Bronchial epithelial cell (primary cell): ENCODE data around the gene PITRM1. TPM values are rescaled to one million over a fixed set of nuclear protein-coding genes. Genes with fewer than 3 reads are reported as not detected.

ENCODE experiments used
- DNase-seq: peaks from one replicate; pipeline ENCODE4 v3.0.0-alpha.2; 2010; ENCODE audit warnings: low read depth
- FAIRE-seq: peaks from 2 replicates; lab custom pipeline; 2011; peaks lifted over from hg19 to GRCh38; lab: Jason Lieb, UNC
- H3K27me3 ChIP-seq: 2 replicates; pipeline ENCODE4 v1.5.1; 2011; ENCODE audit warnings: low read length; ENCODE audit not compliant: control insufficient read depth, insufficient read depth
- H3K36me3 ChIP-seq: 2 replicates; pipeline ENCODE4 v1.5.1; 2011; ENCODE audit warnings: low read length; ENCODE audit not compliant: control insufficient read depth, insufficient read depth
- H3K4me3 ChIP-seq: 2 replicates; pipeline ENCODE4 v1.5.1; 2011; ENCODE audit warnings: mild to moderate bottlenecking, low read depth, low read length, control low read depth
- total RNA-seq: library from RNA; depleted of rRNA; stranded (reverse); fragments of >200 nt; gene quantifications from 2 replicates; pipeline ENCODE4 v1.2.1, GENCODE V29; 2014
- TF ChIP-seq, protein P1 (sequence below): IDR thresholded peaks from 2 replicates; pipeline ENCODE4 v1.5.1; 2011; ENCODE audit warnings: mild to moderate bottlenecking, moderate library complexity, low read length, control low read depth, inconsistent platforms; ENCODE audit not compliant: insufficient read depth, severe bottlenecking

The PITRM1 gene
- total RNA-seq, 1 donor from 2014 or later, result 39.2 TPM

DNA sequence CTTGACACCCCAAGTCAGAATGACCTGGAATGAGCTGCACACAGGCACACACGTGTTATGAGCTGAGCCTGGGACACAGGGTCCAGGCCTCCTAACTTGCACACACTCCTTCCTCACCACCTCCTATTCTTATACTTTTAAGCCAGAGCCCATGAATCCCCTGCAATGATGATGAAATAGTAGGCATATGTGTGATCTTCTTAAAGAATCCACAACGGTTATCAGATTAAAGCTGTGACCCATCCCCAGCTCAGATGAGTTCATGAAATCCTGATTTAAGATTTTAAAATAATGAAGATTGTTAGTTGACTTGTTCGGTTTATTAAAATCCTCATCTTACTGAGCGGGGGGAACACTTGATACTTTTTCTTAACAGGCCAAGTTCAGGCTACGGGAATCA lies 38.6 kb downstream of the PITRM1 start:
- no peak for FAIRE-seq
- Histone ChIP-seq H3K36me3 (peaks cover 45% of the 10 kb centered on the region), H3K4me3 (no peak overlapping the region), H3K27me3 (no peaks in the 10 kb centered on the region)
- TF ChIP-seq, protein P1, sequence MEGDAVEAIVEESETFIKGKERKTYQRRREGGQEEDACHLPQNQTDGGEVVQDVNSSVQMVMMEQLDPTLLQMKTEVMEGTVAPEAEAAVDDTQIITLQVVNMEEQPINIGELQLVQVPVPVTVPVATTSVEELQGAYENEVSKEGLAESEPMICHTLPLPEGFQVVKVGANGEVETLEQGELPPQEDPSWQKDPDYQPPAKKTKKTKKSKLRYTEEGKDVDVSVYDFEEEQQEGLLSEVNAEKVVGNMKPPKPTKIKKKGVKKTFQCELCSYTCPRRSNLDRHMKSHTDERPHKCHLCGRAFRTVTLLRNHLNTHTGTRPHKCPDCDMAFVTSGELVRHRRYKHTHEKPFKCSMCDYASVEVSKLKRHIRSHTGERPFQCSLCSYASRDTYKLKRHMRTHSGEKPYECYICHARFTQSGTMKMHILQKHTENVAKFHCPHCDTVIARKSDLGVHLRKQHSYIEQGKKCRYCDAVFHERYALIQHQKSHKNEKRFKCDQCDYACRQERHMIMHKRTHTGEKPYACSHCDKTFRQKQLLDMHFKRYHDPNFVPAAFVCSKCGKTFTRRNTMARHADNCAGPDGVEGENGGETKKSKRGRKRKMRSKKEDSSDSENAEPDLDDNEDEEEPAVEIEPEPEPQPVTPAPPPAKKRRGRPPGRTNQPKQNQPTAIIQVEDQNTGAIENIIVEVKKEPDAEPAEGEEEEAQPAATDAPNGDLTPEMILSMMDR, result no peak
- DNase-seq, result no peak

DNA sequence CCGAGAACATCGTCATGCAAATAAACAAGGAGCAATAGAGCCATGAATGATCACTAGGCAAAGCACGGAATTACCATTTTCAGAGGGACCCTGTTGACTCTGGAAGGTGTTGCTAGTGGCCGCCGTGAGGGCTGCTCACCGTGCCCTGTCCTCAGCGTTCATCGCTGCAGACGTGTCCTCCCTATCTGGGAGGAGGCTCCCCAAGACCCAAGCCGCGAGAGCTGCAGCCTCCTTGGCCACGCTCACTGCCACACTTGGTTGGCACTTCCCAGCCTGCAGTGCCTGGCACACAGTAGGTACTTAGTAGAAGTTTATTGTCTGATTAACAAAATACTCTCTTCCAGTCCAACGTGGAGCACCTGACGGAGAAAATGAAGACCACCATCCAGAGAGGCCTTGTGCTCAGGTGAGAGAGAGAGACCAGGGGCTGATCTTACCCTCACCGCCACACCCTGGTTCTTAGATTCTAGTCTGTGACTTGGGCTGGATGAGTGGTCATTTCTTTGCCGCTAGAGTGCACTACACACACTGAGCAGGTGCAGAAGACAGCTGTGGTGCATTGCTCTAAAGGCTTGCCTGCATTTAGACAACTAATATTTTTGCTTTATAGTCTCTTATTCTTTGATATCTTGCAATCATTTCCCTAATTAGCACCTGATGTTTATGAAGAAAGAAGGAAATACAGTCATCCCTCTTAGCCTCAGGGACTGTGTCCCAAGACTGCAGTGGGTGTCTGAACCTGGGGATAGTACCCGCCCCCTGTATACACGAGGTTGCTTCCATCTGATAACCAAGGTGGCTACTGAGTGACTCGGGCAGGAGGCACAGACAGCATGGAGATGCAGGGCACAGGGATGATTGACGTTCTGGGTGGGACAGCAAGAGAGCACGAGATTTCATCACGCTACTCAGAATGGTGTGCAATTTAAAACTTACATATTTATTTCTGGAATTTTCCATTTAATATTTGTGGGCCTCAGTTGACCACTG lies 40.3 kb downstream of the PITRM1 start:
- DNase-seq (peak; percentile 53), FAIRE-seq (no peak)
- TF ChIP-seq, protein P1, result no peak
- Histone ChIP-seq H3K27me3 (no peaks in the 10 kb centered on the region), H3K36me3 (peaks cover 41% of the 10 kb centered on the region), H3K4me3 (no peak overlapping the region)

DNA sequence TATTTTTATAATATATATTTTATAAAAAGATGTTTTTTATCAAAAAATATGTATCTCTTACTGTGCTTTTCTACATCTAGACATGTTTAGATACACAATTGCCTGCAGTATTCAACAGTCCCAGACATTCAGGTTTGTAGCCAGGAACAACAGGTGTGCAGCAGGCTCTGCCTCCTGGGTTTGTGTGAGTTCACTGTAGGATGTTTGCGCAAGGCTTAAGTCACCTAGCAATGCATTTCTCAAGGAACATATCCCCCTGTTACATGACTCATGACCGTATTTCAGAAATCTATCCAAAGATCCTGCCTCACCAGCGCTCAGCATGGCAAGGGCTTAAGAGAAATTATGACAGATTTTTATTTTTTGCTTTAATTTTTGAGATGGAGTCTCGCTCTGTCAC lies 41.5 kb downstream of the PITRM1 start:
- peak; percentile 89 for FAIRE-seq
- Histone ChIP-seq H3K4me3 (no peak overlapping the region), H3K36me3 (peaks cover 42% of the 10 kb centered on the region), H3K27me3 (no peaks in the 10 kb centered on the region)
- peak; percentile 94 for DNase-seq
- TF ChIP-seq, protein P1, result peak; percentile 0

DNA sequence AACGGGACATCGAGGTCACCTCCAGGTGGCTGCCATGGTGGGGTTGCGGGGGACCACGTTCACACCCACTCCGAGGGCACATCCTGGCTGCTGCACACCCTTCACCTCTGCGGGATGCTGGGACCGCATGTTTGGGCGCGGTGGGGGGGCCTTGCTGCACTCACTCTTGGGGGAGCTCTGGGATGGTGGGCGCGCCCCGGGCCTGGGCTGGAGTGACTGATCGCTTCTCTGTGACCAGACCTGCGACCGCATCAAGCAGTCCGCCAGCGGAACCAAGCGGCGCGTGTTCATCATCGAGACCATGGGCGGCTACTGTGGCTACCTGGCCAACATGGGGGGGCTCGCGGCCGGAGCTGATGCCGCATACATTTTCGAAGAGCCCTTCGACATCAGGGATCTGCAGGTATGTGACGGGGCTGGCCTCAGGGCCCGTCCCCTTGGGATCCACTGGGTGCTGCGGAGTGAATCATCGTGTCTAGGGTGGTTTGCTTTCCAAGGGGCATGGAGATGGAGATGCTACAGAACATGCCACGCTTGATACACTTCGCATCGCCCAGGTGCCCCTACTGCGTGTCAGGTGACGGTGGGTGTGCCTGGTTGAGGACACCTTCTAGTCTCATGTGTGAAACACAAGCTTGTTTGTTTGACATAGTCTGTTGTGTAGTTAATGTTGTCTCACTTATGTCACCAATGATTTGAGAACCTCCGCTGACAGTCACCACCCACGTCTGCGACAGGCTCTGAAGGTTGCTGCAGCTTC lies 42.8 kb downstream of the PITRM1 start:
- DNase-seq (no peak), FAIRE-seq (peak; percentile 75)
- no peak overlapping the region for H3K4me3 ChIP-seq
- TF ChIP-seq, protein P1, result no peak
- H3K27me3 ChIP-seq, result no peaks in the 10 kb centered on the region
- H3K36me3 ChIP-seq, result peaks cover 48% of the 10 kb centered on the region

DNA sequence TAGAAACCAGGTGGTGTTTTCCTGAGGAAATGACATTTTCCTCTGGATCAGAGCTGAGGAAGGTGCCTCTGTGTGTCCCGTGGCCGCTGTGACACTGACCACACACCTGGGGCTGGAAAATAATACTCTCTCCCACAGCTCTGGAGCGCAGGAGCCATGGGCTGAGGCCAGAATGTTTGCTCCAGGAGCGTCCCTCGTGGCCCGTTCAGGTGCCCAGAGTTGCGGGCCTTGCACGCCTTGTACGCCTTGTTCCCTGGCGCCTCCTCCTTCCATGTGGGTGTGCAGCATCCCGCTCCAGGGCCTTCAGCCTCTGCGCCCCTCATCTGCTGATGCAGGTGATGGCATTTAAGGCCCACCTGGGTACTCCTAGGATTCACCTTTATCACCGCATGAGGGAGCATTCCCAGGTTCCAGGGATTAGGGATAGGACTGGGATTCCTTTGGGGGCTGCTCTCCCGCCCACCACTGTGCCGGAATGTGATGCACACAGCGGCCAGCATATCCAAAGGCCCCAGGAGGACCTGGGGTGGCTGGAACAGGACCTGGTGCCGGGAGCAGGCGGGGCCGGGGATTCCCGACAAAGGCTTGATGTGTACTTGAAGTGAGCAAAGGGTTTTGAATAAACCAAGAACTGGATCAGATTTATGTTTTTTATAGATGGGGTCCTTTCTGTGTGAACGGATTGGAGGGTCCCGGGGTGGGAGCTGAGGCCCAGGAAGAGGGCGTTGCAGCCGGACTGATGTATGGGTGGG lies 44.0 kb downstream of the PITRM1 start:
- FAIRE-seq (no peak), DNase-seq (no peak)
- H3K27me3 ChIP-seq, result no peaks in the 10 kb centered on the region
- TF ChIP-seq, protein P1, result no peak
- H3K36me3 ChIP-seq, result peaks cover 49% of the 10 kb centered on the region
- H3K4me3 ChIP-seq, result no peak overlapping the region
